SK-N-SH (cell line): Measurements from ENCODE around the gene ATG4C.
"Not testable (repeated sequence)": the region's sequence is repeated elsewhere in the genome, so short reads cannot be mapped to it uniquely, and the experiment has no call there.

Experiments
- EP300 ChIP-seq, 2 experiments: IDR thresholded peaks; 2 replicates each; pipeline versions ENCODE4 v1.4.0 to v1.6.1; 2012; ENCODE audit warnings: borderline replicate concordance in 1 of 2, low read depth in 1 of 2, low read length in 1 of 2
- EZH2phosphoT487 ChIP-seq: fragments of 200-600 bp; sonication (generic); IDR thresholded peaks from 2 replicates; pipeline ENCODE4 v1.6.1; 2017; ENCODE audit warnings: low read depth, mixed run types, mild to moderate bottlenecking, antibody characterized with exemption, moderate library complexity, borderline replicate concordance
- MEF2A ChIP-seq: IDR thresholded peaks from 2 replicates; pipeline ENCODE4 v1.4.0; 2012; ENCODE audit warnings: low read depth, borderline replicate concordance
- POLR2AphosphoS5 ChIP-seq: IDR thresholded peaks from 2 replicates; pipeline ENCODE4 v1.6.1; 2012; ENCODE audit warnings: low read depth, low read length
- RAD21 ChIP-seq: IDR thresholded peaks from 2 replicates; pipeline ENCODE4 v1.6.1; 2012; ENCODE audit warnings: mild to moderate bottlenecking, low read length
- REST ChIP-seq: IDR thresholded peaks from 2 replicates; pipeline ENCODE4 v1.6.1; 2012; ENCODE audit warnings: mild to moderate bottlenecking, low read depth, low read length, moderate library complexity
- RFX5 ChIP-seq: IDR thresholded peaks from 2 replicates; pipeline ENCODE4 v1.6.1; 2012; ENCODE audit warnings: mild to moderate bottlenecking, improper control_type of control experiment, low read length
- SIN3A ChIP-seq: IDR thresholded peaks from 2 replicates; pipeline ENCODE4 v1.6.1; 2012; ENCODE audit warnings: low read depth, mild to moderate bottlenecking, low read length, moderate library complexity, borderline replicate concordance
- TAF1 ChIP-seq: IDR thresholded peaks from 2 replicates; pipeline ENCODE4 v1.6.1; 2012; ENCODE audit warnings: low read depth, mild to moderate bottlenecking, low read length, moderate library complexity, borderline replicate concordance
- TCF12 ChIP-seq: IDR thresholded peaks from 2 replicates; pipeline ENCODE4 v1.4.0; 2012
- TEAD4 ChIP-seq: IDR thresholded peaks from 2 replicates; pipeline ENCODE4 v1.4.0; 2012; ENCODE audit warnings: mild to moderate bottlenecking, borderline replicate concordance; ENCODE audit not compliant: insufficient read depth
- USF1 ChIP-seq: IDR thresholded peaks from 2 replicates; pipeline ENCODE4 v1.4.0; 2012; ENCODE audit warnings: low read depth, borderline replicate concordance
- TF ChIP-seq, protein P1 (sequence below): fragments of 200-600 bp; sonication (generic); IDR thresholded peaks from 2 replicates; pipeline ENCODE4 v1.6.1; 2017; ENCODE audit warnings: antibody characterized with exemption, mild to moderate bottlenecking, moderate library complexity
- TF ChIP-seq, protein P2 (sequence below): IDR thresholded peaks from 2 replicates; pipeline ENCODE4 v1.4.0; 2012; ENCODE audit warnings: low read depth, borderline replicate concordance

DNA sequence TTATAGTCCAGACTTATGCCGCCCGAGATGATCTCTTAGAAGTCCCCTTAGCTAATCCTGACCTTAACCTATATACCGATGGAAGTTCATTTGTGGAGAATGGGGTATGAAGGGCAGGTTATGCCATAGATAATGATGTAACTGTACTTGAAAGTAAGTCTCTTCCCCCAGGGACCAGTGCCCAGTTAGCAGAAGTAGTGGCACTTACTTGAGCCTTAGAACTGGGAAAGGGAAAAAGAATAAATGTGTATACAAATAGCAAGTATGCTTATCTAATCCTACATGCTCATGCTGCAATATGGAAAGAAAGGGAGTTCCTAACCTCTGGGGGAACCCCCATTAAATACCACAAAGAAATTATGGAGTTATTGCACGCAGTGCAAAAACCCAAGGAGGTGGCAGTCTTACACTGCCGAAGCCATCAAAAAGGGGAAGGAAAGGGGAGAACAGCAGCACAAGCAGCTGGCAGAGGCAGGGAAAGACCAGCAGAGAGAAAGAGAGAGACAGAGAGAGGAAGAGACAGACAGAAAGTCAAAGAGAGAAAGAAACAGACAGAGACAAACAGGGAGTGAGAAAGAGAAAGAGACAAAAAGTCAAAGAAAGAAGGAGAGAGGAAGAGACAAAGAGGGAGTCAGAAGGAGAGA is 24.6 kb upstream of the ATG4C start:
- TF ChIP-seq REST; RAD21; SIN3A; EZH2phosphoT487; TAF1; RFX5; MEF2A; POLR2AphosphoS5; TEAD4; EP300 (IDR thresholded peaks at IDR 0.05; ENCODE audit: borderline replicate concordance in 1 of 2, low read depth in 1 of 2, low read length in 1 of 2); USF1; TCF12: not testable (repeated sequence)
- TF ChIP-seq, protein P1, sequence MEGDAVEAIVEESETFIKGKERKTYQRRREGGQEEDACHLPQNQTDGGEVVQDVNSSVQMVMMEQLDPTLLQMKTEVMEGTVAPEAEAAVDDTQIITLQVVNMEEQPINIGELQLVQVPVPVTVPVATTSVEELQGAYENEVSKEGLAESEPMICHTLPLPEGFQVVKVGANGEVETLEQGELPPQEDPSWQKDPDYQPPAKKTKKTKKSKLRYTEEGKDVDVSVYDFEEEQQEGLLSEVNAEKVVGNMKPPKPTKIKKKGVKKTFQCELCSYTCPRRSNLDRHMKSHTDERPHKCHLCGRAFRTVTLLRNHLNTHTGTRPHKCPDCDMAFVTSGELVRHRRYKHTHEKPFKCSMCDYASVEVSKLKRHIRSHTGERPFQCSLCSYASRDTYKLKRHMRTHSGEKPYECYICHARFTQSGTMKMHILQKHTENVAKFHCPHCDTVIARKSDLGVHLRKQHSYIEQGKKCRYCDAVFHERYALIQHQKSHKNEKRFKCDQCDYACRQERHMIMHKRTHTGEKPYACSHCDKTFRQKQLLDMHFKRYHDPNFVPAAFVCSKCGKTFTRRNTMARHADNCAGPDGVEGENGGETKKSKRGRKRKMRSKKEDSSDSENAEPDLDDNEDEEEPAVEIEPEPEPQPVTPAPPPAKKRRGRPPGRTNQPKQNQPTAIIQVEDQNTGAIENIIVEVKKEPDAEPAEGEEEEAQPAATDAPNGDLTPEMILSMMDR: not testable (repeated sequence)
- TF ChIP-seq, protein P2, sequence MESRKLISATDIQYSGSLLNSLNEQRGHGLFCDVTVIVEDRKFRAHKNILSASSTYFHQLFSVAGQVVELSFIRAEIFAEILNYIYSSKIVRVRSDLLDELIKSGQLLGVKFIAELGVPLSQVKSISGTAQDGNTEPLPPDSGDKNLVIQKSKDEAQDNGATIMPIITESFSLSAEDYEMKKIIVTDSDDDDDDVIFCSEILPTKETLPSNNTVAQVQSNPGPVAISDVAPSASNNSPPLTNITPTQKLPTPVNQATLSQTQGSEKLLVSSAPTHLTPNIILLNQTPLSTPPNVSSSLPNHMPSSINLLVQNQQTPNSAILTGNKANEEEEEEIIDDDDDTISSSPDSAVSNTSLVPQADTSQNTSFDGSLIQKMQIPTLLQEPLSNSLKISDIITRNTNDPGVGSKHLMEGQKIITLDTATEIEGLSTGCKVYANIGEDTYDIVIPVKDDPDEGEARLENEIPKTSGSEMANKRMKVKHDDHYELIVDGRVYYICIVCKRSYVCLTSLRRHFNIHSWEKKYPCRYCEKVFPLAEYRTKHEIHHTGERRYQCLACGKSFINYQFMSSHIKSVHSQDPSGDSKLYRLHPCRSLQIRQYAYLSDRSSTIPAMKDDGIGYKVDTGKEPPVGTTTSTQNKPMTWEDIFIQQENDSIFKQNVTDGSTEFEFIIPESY: not testable (repeated sequence)
